HepG2 (cell line): ENCODE results near the gene FBXW8. TPM values are rescaled to one million over a fixed set of nuclear protein-coding genes. Genes with fewer than 3 reads are reported as not detected.
A peak's percentile ranks its signal among the peaks of the same experiment; 100 is the strongest.

Experiments
- HNF4A ChIP-seq: sonication (generic); formaldehyde crosslinking; IDR thresholded peaks from 2 replicates; pipeline ENCODE4 v1.4.0; 2020; ENCODE audit warnings: missing genetic modification reagents
- NFATC3 ChIP-seq: sonication (generic); formaldehyde crosslinking; IDR thresholded peaks from 2 replicates; pipeline ENCODE4 v1.5.1; 2020; ENCODE audit warnings: mild to moderate bottlenecking, missing genetic modification reagents
- POLR2A ChIP-seq, 2 experiments: IDR thresholded peaks; 2 replicates each; pipeline ENCODE4 v1.6.1; 2011; ENCODE audit warnings: low read depth in 2 of 2, low read length in 2 of 2, mild to moderate bottlenecking in 1 of 2, moderate library complexity in 1 of 2; ENCODE audit not compliant: insufficient read depth in 1 of 2
- SMAD1 ChIP-seq: sonication (generic); formaldehyde crosslinking; IDR thresholded peaks from 2 replicates; pipeline ENCODE4 v1.4.0; 2020; ENCODE audit warnings: missing genetic modification reagents, low read depth, mild to moderate bottlenecking, borderline replicate concordance
- SP1 ChIP-seq, 2 experiments: fragments of 450-650 bp in 1 of 2; sonication (generic) in 1 of 2; formaldehyde crosslinking in 1 of 2; IDR thresholded peaks; 2 replicates each; pipeline versions ENCODE4 v1.4.0 to v1.6.1; 2016 to 2020; ENCODE audit warnings: missing genetic modification reagents in 1 of 2
- SUZ12 ChIP-seq: fragments of 150-350 bp; IDR thresholded peaks from 2 replicates; pipeline ENCODE4 v1.6.1; 2014; ENCODE audit warnings: low read depth, low read length
- ZNF121 ChIP-seq: sonication (generic); formaldehyde crosslinking; IDR thresholded peaks from 2 replicates; pipeline ENCODE4 v1.5.0; 2020; ENCODE audit warnings: mild to moderate bottlenecking, missing genetic modification reagents
- ZNF354B ChIP-seq: sonication (generic); formaldehyde crosslinking; IDR thresholded peaks from 2 replicates; pipeline ENCODE4 v1.8.0; 2022; ENCODE audit warnings: mild to moderate bottlenecking, missing genetic modification reagents
- ZNF552 ChIP-seq: sonication (generic); formaldehyde crosslinking; IDR thresholded peaks from 2 replicates; pipeline ENCODE4 v1.9.0; 2022; ENCODE audit warnings: missing genetic modification reagents, mild to moderate bottlenecking, borderline replicate concordance
- polyA plus RNA-seq, 8 experiments: library from polyadenylated mRNA; depleted of rRNA in 3 of 8; stranded (reverse) in 7 of 8; unstranded in 1 of 8; fragments of >200 nt; fragmentation: Illumina TruSeq in 4 of 8; extraction: Trizol in 4 of 8; gene quantifications; 2 replicates each; pipeline versions ENCODE4 v1.2.1 to v1.2.3, GENCODE V29; 2011 to 2016; ENCODE audit warnings: low read depth in 4 of 8, missing spikeins in 1 of 8, mixed read lengths in 1 of 8; ENCODE audit not compliant: insufficient read depth in 1 of 8
- total RNA-seq, 5 experiments: library from RNA; depleted of rRNA; stranded (reverse); fragments of >200 nt; fragmentation: Illumina TruSeq; extraction: Trizol; gene quantifications; 2 replicates each; pipeline ENCODE4 v1.2.3, GENCODE V29; 2016; ENCODE audit warnings: low read depth in 1 of 5
- TF ChIP-seq, protein P1 (sequence below): sonication (generic); formaldehyde crosslinking; IDR thresholded peaks from 2 replicates; pipeline ENCODE4 v1.4.0; 2020; ENCODE audit warnings: missing genetic modification reagents
- TF ChIP-seq, protein P2 (sequence below): sonication (generic); formaldehyde crosslinking; IDR thresholded peaks from 2 replicates; pipeline ENCODE4 v1.8.1; 2023; ENCODE audit warnings: mild to moderate bottlenecking, missing genetic modification reagents
- TF ChIP-seq, protein P3 (sequence below): sonication (generic); formaldehyde crosslinking; IDR thresholded peaks from 2 replicates; pipeline ENCODE4 v1.8.0; 2022; ENCODE audit warnings: mild to moderate bottlenecking, missing genetic modification reagents
- TF ChIP-seq, protein P4 (sequence below): sonication (generic); formaldehyde crosslinking; IDR thresholded peaks from 2 replicates; pipeline ENCODE4 v1.8.0; 2022; ENCODE audit warnings: mild to moderate bottlenecking, missing genetic modification reagents, borderline replicate concordance
- TF ChIP-seq, protein P5 (sequence below): sonication (generic); formaldehyde crosslinking; conservative IDR thresholded peaks from 2 replicates; pipeline ENCODE4 v1.4.0; 2020; ENCODE audit warnings: mild to moderate bottlenecking, missing genetic modification reagents, moderate library complexity
- TF ChIP-seq, protein P6 (sequence below): IDR thresholded peaks from 2 replicates; pipeline ENCODE4 v1.6.1; 2016; ENCODE audit warnings: mild to moderate bottlenecking, missing biosample characterization, missing genetic modification reagents
- TF ChIP-seq, protein P7 (sequence below): sonication (generic); formaldehyde crosslinking; IDR thresholded peaks from 2 replicates; pipeline ENCODE4 v1.8.0; 2022; ENCODE audit warnings: missing genetic modification reagents, mild to moderate bottlenecking, inconsistent platforms, borderline replicate concordance

Gene FBXW8
- total and polyA plus RNA-seq, 2 of the 13 experiments (the other 11 are each of a cell fraction or from before 2014, with no cell fraction given), result 5.1 to 5.9 TPM

DNA sequence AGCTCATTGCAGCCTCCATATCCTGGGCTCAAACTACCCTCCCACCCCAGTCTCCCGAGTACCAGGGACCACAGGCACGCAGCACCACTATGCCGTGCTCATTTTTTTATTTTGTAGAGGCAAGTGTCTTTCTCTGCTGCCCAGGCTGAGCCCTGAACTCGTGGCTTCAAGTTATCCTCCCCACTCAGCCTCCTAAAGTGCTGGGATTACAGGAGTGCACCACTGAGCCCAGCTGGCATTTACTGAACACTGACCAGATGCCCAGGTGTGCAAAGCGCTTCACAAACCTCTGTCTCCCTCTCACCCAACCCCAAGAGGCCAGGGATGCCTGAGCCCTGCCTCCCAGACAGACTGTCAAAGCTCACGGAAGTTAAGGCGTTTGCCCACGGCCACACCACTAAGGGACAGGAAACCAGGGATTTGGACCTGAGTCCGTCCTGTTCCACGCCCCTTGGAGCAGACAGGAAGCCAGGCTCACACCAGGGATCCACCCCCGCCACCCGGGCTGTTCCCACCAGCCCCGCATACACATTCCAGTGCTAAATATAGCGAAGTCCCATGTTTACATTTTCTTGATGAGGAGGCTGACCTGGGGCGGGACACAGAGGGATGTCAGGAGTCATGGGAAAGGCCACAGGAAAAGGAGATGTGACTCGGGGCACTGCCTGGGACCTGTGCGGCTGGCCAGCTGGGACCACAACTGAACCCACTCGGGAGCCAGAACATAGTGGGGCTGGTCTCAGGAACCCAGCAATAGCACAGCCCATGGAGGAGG lies 137.2 kb downstream of the FBXW8 start (continued):
- TF ChIP-seq SMAD1 (CRISPR knock-in tag) (no peak), SP1 (IDR thresholded peaks at IDR 0.05) (no peak), SP1 (CRISPR knock-in tag; IDR thresholded peaks at IDR 0.05) (no peak), SUZ12 (no peak), ZNF552 (no peak), HNF4A (CRISPR knock-in tag) (peak; percentile 74), POLR2A (IDR thresholded peaks at IDR 0.05; ENCODE audit: insufficient read depth in 1 of 2, low read depth in 2 of 2, low read length in 2 of 2) (peak in 1 of 2 experiments; percentile 22; a peak in 2 of 4 replicates), NFATC3 (CRISPR knock-in tag) (no peak), ZNF354B (CRISPR knock-in tag) (no peak), ZNF121 (CRISPR knock-in tag) (no peak)
- TF ChIP-seq, protein P1, sequence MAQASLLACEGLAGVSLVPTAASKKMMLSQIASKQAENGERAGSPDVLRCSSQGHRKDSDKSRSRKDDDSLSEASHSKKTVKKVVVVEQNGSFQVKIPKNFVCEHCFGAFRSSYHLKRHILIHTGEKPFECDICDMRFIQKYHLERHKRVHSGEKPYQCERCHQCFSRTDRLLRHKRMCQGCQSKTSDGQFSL (CRISPR knock-in tag), result no peak
- TF ChIP-seq, protein P2, sequence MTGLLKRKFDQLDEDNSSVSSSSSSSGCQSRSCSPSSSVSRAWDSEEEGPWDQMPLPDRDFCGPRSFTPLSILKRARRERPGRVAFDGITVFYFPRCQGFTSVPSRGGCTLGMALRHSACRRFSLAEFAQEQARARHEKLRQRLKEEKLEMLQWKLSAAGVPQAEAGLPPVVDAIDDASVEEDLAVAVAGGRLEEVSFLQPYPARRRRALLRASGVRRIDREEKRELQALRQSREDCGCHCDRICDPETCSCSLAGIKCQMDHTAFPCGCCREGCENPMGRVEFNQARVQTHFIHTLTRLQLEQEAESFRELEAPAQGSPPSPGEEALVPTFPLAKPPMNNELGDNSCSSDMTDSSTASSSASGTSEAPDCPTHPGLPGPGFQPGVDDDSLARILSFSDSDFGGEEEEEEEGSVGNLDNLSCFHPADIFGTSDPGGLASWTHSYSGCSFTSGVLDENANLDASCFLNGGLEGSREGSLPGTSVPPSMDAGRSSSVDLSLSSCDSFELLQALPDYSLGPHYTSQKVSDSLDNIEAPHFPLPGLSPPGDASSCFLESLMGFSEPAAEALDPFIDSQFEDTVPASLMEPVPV (CRISPR knock-in tag), result no peak
- TF ChIP-seq, protein P3, sequence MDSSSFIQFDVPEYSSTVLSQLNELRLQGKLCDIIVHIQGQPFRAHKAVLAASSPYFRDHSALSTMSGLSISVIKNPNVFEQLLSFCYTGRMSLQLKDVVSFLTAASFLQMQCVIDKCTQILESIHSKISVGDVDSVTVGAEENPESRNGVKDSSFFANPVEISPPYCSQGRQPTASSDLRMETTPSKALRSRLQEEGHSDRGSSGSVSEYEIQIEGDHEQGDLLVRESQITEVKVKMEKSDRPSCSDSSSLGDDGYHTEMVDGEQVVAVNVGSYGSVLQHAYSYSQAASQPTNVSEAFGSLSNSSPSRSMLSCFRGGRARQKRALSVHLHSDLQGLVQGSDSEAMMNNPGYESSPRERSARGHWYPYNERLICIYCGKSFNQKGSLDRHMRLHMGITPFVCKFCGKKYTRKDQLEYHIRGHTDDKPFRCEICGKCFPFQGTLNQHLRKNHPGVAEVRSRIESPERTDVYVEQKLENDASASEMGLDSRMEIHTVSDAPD (CRISPR knock-in tag), result no peak
- TF ChIP-seq, protein P4, sequence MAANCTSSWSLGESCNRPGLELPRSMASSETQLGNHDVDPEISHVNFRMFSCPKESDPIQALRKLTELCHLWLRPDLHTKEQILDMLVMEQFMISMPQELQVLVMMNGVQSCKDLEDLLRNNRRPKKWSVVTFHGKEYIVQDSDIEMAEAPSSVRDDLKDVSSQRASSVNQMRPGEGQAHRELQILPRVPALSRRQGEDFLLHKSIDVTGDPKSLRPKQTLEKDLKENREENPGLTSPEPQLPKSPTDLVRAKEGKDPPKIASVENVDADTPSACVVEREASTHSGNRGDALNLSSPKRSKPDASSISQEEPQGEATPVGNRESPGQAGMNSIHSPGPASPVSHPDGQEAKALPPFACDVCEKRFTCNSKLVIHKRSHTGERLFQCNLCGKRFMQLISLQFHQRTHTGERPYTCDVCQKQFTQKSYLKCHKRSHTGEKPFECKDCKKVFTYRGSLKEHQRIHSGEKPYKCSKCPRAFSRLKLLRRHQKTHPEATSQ (CRISPR knock-in tag), result no peak
- TF ChIP-seq, protein P5, sequence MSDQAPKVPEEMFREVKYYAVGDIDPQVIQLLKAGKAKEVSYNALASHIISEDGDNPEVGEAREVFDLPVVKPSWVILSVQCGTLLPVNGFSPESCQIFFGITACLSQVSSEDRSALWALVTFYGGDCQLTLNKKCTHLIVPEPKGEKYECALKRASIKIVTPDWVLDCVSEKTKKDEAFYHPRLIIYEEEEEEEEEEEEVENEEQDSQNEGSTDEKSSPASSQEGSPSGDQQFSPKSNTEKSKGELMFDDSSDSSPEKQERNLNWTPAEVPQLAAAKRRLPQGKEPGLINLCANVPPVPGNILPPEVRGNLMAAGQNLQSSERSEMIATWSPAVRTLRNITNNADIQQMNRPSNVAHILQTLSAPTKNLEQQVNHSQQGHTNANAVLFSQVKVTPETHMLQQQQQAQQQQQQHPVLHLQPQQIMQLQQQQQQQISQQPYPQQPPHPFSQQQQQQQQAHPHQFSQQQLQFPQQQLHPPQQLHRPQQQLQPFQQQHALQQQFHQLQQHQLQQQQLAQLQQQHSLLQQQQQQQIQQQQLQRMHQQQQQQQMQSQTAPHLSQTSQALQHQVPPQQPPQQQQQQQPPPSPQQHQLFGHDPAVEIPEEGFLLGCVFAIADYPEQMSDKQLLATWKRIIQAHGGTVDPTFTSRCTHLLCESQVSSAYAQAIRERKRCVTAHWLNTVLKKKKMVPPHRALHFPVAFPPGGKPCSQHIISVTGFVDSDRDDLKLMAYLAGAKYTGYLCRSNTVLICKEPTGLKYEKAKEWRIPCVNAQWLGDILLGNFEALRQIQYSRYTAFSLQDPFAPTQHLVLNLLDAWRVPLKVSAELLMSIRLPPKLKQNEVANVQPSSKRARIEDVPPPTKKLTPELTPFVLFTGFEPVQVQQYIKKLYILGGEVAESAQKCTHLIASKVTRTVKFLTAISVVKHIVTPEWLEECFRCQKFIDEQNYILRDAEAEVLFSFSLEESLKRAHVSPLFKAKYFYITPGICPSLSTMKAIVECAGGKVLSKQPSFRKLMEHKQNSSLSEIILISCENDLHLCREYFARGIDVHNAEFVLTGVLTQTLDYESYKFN (CRISPR knock-in tag), result peak; percentile 94
- TF ChIP-seq, protein P6, sequence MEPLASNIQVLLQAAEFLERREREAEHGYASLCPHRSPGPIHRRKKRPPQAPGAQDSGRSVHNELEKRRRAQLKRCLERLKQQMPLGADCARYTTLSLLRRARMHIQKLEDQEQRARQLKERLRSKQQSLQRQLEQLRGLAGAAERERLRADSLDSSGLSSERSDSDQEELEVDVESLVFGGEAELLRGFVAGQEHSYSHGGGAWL, result no peak
- TF ChIP-seq, protein P7, sequence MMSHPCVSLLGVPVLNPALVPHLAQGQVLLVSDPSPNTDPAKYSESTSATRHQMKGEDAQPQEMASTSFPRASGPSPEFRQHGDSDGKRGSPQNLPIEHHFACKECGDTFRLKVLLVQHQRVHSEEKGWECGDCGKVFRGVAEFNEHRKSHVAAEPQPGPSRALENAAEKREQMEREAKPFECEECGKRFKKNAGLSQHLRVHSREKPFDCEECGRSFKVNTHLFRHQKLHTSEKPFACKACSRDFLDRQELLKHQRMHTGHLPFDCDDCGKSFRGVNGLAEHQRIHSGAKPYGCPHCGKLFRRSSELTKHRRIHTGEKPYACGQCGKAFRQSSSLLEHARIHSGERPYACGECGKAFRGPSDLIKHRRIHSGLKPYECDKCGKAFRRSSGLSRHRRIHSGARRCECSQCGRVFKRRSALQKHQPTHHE (CRISPR knock-in tag), result no peak
